ENCODE measurements around the gene N4BP2L2.

Gene N4BP2L2

DNA sequence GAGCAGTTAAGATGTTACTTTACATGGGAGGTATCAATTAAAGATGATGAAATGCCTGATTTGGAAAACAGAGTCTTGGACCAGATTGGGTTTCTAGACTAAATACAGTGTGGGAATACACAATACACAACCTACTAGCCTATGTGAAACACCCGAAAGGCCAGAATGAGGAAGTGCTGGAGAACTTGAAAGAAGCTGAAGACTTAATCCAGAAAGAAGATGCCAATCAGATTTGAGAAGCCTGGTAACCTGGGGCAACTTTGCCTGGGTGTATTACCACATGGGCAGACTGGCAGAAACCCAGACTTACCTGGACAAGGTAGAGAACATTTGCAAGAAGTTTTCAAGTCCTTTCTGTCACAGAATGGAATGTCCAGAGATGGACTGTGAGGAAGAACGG lies 153.9 kb downstream of the N4BP2L2 start (continued):
- TF ChIP-seq, protein P1, sequence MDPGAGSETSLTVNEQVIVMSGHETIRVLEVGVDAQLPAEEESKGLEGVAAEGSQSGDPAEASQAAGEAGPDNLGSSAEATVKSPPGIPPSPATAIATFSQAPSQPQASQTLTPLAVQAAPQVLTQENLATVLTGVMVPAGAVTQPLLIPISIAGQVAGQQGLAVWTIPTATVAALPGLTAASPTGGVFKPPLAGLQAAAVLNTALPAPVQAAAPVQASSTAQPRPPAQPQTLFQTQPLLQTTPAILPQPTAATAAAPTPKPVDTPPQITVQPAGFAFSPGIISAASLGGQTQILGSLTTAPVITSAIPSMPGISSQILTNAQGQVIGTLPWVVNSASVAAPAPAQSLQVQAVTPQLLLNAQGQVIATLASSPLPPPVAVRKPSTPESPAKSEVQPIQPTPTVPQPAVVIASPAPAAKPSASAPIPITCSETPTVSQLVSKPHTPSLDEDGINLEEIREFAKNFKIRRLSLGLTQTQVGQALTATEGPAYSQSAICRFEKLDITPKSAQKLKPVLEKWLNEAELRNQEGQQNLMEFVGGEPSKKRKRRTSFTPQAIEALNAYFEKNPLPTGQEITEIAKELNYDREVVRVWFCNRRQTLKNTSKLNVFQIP (CRISPR knock-in tag; IDR thresholded peaks at IDR 0.05; ENCODE audit: borderline replicate concordance, low read depth), result no peak
- TF ChIP-seq ZFP30 (CRISPR knock-in tag; IDR thresholded peaks at IDR 0.05), result no peak

DNA sequence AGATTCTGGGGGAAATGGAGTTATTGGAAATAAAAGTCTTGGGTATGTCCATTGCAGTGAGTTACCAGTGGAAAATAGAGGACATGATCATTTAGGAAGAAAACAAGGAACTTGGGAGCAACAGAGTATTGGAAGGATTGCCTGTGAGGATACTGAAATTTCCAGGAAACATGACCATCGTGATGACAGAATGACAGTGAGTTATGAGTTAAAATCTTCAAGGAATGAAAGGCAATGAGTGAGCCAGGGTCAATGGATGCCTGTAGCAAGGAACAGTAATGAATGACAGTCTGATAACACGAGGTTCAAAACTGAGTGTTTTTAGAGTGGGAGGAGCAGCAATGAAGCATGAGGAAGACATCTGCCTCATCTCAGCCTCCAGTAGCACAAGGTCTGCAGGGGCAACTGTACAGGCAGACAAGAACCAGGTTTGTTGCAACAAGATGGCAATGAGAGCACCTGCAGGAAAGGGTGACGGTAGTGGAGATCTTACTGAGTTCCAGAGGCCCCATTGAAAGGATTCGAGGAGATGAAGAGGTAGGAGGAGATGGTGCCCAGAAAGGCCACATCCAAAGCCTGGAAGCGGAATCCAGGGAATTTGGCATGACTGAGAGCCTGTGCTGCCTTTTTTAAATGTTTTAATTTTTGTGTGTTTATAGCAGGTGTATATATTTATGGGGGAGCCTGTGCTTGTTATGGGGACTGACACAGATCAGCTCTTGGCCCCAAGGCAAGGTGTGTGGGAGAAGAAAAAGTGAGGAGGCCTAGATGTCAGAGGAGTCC lies 154.6 kb downstream of the N4BP2L2 start:
- TF ChIP-seq SNAI2 (CRISPR knock-in tag; IDR thresholded peaks at IDR 0.05) (no peak), GLIS3 (CRISPR knock-in tag; IDR thresholded peaks at IDR 0.05) (no peak), ZNF8 (CRISPR knock-in tag; IDR thresholded peaks at IDR 0.05) (no peak), ZFP30 (CRISPR knock-in tag; IDR thresholded peaks at IDR 0.05) (no peak), ZC3H10 (CRISPR knock-in tag; IDR thresholded peaks at IDR 0.05) (no peak), ZNF70 (CRISPR knock-in tag; IDR thresholded peaks at IDR 0.05) (no peak), ZNF565 (CRISPR knock-in tag; conservative IDR thresholded peaks at IDR 0.05; ENCODE audit: low read depth) (no peak), OSR1 (CRISPR knock-in tag; IDR thresholded peaks at IDR 0.05) (no peak), TOX (CRISPR knock-in tag; IDR thresholded peaks at IDR 0.05; ENCODE audit: borderline replicate concordance) (no peak)
- TF ChIP-seq, protein P2, sequence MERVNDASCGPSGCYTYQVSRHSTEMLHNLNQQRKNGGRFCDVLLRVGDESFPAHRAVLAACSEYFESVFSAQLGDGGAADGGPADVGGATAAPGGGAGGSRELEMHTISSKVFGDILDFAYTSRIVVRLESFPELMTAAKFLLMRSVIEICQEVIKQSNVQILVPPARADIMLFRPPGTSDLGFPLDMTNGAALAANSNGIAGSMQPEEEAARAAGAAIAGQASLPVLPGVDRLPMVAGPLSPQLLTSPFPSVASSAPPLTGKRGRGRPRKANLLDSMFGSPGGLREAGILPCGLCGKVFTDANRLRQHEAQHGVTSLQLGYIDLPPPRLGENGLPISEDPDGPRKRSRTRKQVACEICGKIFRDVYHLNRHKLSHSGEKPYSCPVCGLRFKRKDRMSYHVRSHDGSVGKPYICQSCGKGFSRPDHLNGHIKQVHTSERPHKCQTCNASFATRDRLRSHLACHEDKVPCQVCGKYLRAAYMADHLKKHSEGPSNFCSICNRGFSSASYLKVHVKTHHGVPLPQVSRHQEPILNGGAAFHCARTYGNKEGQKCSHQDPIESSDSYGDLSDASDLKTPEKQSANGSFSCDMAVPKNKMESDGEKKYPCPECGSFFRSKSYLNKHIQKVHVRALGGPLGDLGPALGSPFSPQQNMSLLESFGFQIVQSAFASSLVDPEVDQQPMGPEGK (CRISPR knock-in tag; IDR thresholded peaks at IDR 0.05; ENCODE audit: borderline replicate concordance), result no peak
- no peak for ATAC-seq
